ENCODE data around the gene KCNMA1.

DNA sequence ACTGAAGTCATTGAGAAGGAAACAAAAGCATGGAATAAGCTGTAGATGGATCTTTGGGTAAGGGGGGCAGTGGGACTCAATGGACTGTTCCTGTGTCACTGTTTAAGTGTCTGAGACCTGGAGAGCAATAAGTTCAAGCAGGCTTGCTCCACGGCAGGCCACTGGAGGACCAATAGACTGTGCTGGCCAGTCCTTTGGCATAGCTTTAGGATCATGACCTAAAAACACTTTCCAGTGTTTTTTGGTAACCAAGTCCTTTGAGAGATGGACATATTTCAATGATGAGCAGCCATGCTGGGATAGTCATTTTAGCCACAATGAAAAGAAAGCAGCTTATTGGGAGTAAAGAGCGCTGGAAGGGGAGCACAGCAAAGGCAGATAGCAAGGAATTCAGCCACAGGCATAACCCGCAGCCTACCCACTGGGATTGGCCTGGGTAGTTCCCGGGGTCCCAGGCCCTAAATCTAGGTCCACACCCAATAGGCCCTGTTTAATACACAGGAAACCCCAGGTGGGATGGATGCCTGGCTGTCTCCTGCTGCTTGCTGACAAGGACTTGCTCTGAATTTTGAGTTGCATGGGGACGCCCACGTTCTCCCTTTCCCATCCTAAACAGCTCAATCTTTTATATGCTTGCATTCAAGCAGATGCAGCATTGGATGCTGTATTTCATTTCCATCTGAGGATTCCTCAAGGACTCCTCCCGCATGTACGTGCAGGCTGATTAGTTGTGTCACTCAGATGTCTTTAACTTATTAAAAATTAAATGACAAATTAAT is 727.2 kb downstream of the KCNMA1 start:
- TF ChIP-seq POLR2A (IDR thresholded peaks at IDR 0.05; ENCODE audit: borderline replicate concordance, extremely low read depth, insufficient read depth, insufficient read length) (no peak), SP1 (IDR thresholded peaks at IDR 0.05; ENCODE audit: low read depth) (no peak)
- TF ChIP-seq, protein P1, sequence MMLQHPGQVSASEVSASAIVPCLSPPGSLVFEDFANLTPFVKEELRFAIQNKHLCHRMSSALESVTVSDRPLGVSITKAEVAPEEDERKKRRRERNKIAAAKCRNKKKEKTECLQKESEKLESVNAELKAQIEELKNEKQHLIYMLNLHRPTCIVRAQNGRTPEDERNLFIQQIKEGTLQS (IDR thresholded peaks at IDR 0.05) = no peak
- TF ChIP-seq, protein P2, sequence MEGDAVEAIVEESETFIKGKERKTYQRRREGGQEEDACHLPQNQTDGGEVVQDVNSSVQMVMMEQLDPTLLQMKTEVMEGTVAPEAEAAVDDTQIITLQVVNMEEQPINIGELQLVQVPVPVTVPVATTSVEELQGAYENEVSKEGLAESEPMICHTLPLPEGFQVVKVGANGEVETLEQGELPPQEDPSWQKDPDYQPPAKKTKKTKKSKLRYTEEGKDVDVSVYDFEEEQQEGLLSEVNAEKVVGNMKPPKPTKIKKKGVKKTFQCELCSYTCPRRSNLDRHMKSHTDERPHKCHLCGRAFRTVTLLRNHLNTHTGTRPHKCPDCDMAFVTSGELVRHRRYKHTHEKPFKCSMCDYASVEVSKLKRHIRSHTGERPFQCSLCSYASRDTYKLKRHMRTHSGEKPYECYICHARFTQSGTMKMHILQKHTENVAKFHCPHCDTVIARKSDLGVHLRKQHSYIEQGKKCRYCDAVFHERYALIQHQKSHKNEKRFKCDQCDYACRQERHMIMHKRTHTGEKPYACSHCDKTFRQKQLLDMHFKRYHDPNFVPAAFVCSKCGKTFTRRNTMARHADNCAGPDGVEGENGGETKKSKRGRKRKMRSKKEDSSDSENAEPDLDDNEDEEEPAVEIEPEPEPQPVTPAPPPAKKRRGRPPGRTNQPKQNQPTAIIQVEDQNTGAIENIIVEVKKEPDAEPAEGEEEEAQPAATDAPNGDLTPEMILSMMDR (IDR thresholded peaks at IDR 0.05 in 2 of 3, conservative IDR thresholded peaks at IDR 0.05 in 1 of 3; ENCODE audit: borderline replicate concordance in 1 of 3, insufficient read depth in 1 of 3, low read depth in 2 of 3, low read length in 2 of 3) = no peak

Data from HCT116 (cell line).